HepG2 (cell line): ENCODE results near the gene IQCK. TPM values are rescaled to one million over a fixed set of nuclear protein-coding genes. Genes with fewer than 3 reads are reported as not detected.

Experiments
- ATAC-seq: fragments of 200-7000 bp; cut with Tn5 transposase; 3 replicates; pipeline ENCODE4 v1.9.1; 2020; ENCODE audit warnings: mild to moderate bottlenecking, moderate library complexity
- BruUV-seq: library from RNA; stranded (reverse); fragments of 400-500 nt; replicated peaks from 2 replicates; lab custom pipeline; 2021; lab: Mats Ljungman, UMichigan
- CTCF ChIA-PET: fragments of 300-600 bp; formaldehyde crosslinking; extraction: SDS; loops from one replicate; lab custom pipeline; 2021; ENCODE audit warnings: low total read pairs, inconsistent platforms, low intra/inter-chr PET ratio; lab: Yijun Ruan, JAX
- POLR2A ChIA-PET: fragments of 350-600 bp; sonication (Branson Sonifier 250); formaldehyde crosslinking; loops from one replicate; lab custom pipeline; 2020; ENCODE audit warnings: antibody characterized with exemption, inconsistent platforms; lab: Yijun Ruan, JAX
- DNase-seq: peaks from one replicate; pipeline ENCODE4 v3.0.0-alpha.2; 2015; ENCODE audit warnings: low spot score
- FAIRE-seq: peaks from 3 replicates; lab custom pipeline; 2011; peaks lifted over from hg19 to GRCh38; lab: Jason Lieb, UNC
- H2AFZ ChIP-seq: one replicate; pipeline ENCODE4 v1.6.1; 2011; ENCODE audit warnings: low read length, inconsistent platforms
- H3K27ac ChIP-seq: fragments of 300-600 bp; 3 replicates; pipeline ENCODE4 v1.8.0; 2011; ENCODE audit warnings: mixed run types, mild to moderate bottlenecking, mixed read lengths, low read length, inconsistent platforms; ENCODE audit not compliant: insufficient read depth; ENCODE audit errors: extremely low read length
- H3K27me3 ChIP-seq, 2 experiments: fragments of 200-600 bp in 1 of 2; 2 replicates in 1 of 2; 3 replicates in 1 of 2; pipeline versions ENCODE4 v1.6.0 to v1.8.0; 2011; ENCODE audit warnings: low read length in 2 of 2, mild to moderate bottlenecking in 2 of 2, moderate library complexity in 2 of 2, inconsistent platforms in 1 of 2; ENCODE audit not compliant: insufficient read depth in 2 of 2, control insufficient read depth in 1 of 2
- H3K36me3 ChIP-seq, 2 experiments: fragments of 200-600 bp in 1 of 2; replicated peaks in 1 of 2; 2 replicates in 1 of 2; 3 replicates in 1 of 2; pipeline versions ENCODE4 v1.5.1 to v1.8.0; 2011; ENCODE audit warnings: low read length in 2 of 2, inconsistent platforms in 1 of 2; ENCODE audit not compliant: insufficient read depth in 2 of 2, control insufficient read depth in 1 of 2
- H3K4me1 ChIP-seq: 2 replicates; pipeline ENCODE4 v1.5.1; 2012; ENCODE audit warnings: low read length, inconsistent platforms; ENCODE audit not compliant: insufficient read depth
- H3K4me2 ChIP-seq: 2 replicates; pipeline ENCODE4 v1.6.0; 2011; ENCODE audit warnings: low read depth, low read length, inconsistent platforms
- H3K4me3 ChIP-seq, 3 experiments: fragments of 200-600 bp in 1 of 3; sonication (generic), shearing (Covaris generic) in 1 of 3; replicated peaks in 1 of 3; 2 replicates each; pipeline ENCODE4 v1.5.1; 2011 to 2016; ENCODE audit warnings: low read length in 3 of 3, inconsistent platforms in 2 of 3, low read depth in 2 of 3, mild to moderate bottlenecking in 2 of 3, control low read depth in 1 of 3, mixed read lengths in 1 of 3; ENCODE audit not compliant: insufficient read depth in 1 of 3
- H3K79me2 ChIP-seq: one replicate; pipeline ENCODE4 v1.6.1; 2011; ENCODE audit warnings: low read length, inconsistent platforms; ENCODE audit not compliant: insufficient read depth
- H3K9ac ChIP-seq: 2 replicates; pipeline ENCODE4 v1.6.0; 2011; ENCODE audit warnings: mild to moderate bottlenecking, low read depth, low read length, inconsistent platforms; ENCODE audit not compliant: insufficient read depth
- H3K9me3 ChIP-seq: 2 replicates; pipeline ENCODE4 v1.5.1; 2012; ENCODE audit warnings: mild to moderate bottlenecking, low read length
- H4K20me1 ChIP-seq: 2 replicates; pipeline ENCODE4 v1.6.0; 2011; ENCODE audit warnings: inconsistent platforms, mild to moderate bottlenecking, low read length, moderate library complexity; ENCODE audit not compliant: insufficient read depth
- CBX5 ChIP-seq: sonication (generic); formaldehyde crosslinking; IDR thresholded peaks from 2 replicates; pipeline ENCODE4 v1.4.0; 2020; ENCODE audit warnings: missing genetic modification reagents, borderline replicate concordance
- FOSL2 ChIP-seq: sonication (generic); formaldehyde crosslinking; IDR thresholded peaks from 2 replicates; pipeline ENCODE4 v1.4.0; 2020; ENCODE audit warnings: missing genetic modification reagents
- FOXK2 ChIP-seq: fragments of 450-650 bp; IDR thresholded peaks from 2 replicates; pipeline ENCODE4 v1.6.1; 2016
- KLF12 ChIP-seq: sonication (generic); formaldehyde crosslinking; IDR thresholded peaks from 2 replicates; pipeline ENCODE4 v1.4.0; 2020; ENCODE audit warnings: missing genetic modification reagents, borderline replicate concordance
- KLF13 ChIP-seq: sonication (generic); formaldehyde crosslinking; IDR thresholded peaks from 2 replicates; pipeline ENCODE4 v1.4.0; 2020; ENCODE audit warnings: mild to moderate bottlenecking, missing genetic modification reagents
- NBN ChIP-seq: fragments of 450-650 bp; conservative IDR thresholded peaks from 2 replicates; pipeline ENCODE4 v1.6.1; 2017
- NR2F1 ChIP-seq, 2 experiments: fragments of 450-650 bp in 1 of 2; formaldehyde crosslinking in 1 of 2; IDR thresholded peaks; 2 replicates each; pipeline versions ENCODE4 v1.5.0 to v1.6.1; 2016 to 2020; ENCODE audit warnings: mild to moderate bottlenecking in 1 of 2, missing compliant biosample characterization in 1 of 2, missing genetic modification reagents in 1 of 2, moderate library complexity in 1 of 2
- PPARG ChIP-seq: conservative IDR thresholded peaks from 2 replicates; pipeline ENCODE4 v1.6.1; 2016; ENCODE audit warnings: missing biosample characterization, missing genetic modification reagents
- RELA ChIP-seq: sonication (generic); formaldehyde crosslinking; IDR thresholded peaks from 2 replicates; pipeline ENCODE4 v1.4.0; 2020; ENCODE audit warnings: missing genetic modification reagents
- SCMH1 ChIP-seq: sonication (generic); formaldehyde crosslinking; IDR thresholded peaks from 2 replicates; pipeline ENCODE4 v1.9.0; 2021; ENCODE audit warnings: missing genetic modification reagents, mild to moderate bottlenecking, borderline replicate concordance
- SRSF1 ChIP-seq: fragments of 200-400 bp; formaldehyde crosslinking; optimal IDR thresholded peaks from 2 replicates; pipeline ENCODE3; 2017; ENCODE audit warnings: mild to moderate bottlenecking, low read depth, low read length, moderate library complexity
- ZNF33B ChIP-seq: sonication (generic); formaldehyde crosslinking; IDR thresholded peaks from 2 replicates; pipeline ENCODE4 v1.5.1; 2020; ENCODE audit warnings: mild to moderate bottlenecking, missing genetic modification reagents
- ZNF577 ChIP-seq: sonication (generic); formaldehyde crosslinking; IDR thresholded peaks from 2 replicates; pipeline ENCODE4 v1.4.0; 2020; ENCODE audit warnings: mild to moderate bottlenecking, low read depth, missing genetic modification reagents, borderline replicate concordance
- WGBS: methylation state at CpG from one replicate; pipeline ENCODE4 v1.1.6; 2017; ENCODE audit warnings: low lambda C conversion rate; 5-methylcytosine and 5-hydroxymethylcytosine counted together
- in situ Hi-C: cut with HindIII; loops from 2 replicates; pipeline ENCODE4 v1.10.0; 2017; ENCODE audit warnings: low pct_unique_long_range_greater_than_20kb; ENCODE audit not compliant: extremely low pct_ligation_motif_present
- intact Hi-C: fragments of 100-400 bp; cut with micrococcal nuclease; formaldehyde crosslinking; loops from one replicate; pipeline ENCODE4 v1.10.0; 2022; ENCODE audit not compliant: unreplicated experiment
- polyA plus RNA-seq, 8 experiments: library from polyadenylated mRNA; depleted of rRNA in 3 of 8; stranded (reverse) in 7 of 8; unstranded in 1 of 8; fragments of >200 nt; fragmentation: Illumina TruSeq in 4 of 8; extraction: Trizol in 4 of 8; gene quantifications; 2 replicates each; pipeline versions ENCODE4 v1.2.1 to v1.2.3, GENCODE V29; 2011 to 2016; ENCODE audit warnings: low read depth in 4 of 8, missing spikeins in 1 of 8, mixed read lengths in 1 of 8; ENCODE audit not compliant: insufficient read depth in 1 of 8
- total RNA-seq, 5 experiments: library from RNA; depleted of rRNA; stranded (reverse); fragments of >200 nt; fragmentation: Illumina TruSeq; extraction: Trizol; gene quantifications; 2 replicates each; pipeline ENCODE4 v1.2.3, GENCODE V29; 2016; ENCODE audit warnings: low read depth in 1 of 5
- TF ChIP-seq, protein P1 (sequence below): sonication (generic); formaldehyde crosslinking; conservative IDR thresholded peaks from 2 replicates; pipeline ENCODE4 v1.4.0; 2020; ENCODE audit warnings: missing genetic modification reagents
- TF ChIP-seq, protein P2 (sequence below): sonication (generic); formaldehyde crosslinking; IDR thresholded peaks from 2 replicates; pipeline ENCODE4 v1.4.0; 2020; ENCODE audit warnings: mild to moderate bottlenecking, missing genetic modification reagents
- TF ChIP-seq, protein P3 (sequence below): sonication (generic); formaldehyde crosslinking; IDR thresholded peaks from 2 replicates; pipeline ENCODE4 v1.4.0; 2020; ENCODE audit warnings: low read depth, mild to moderate bottlenecking, missing genetic modification reagents

The IQCK gene
- total and polyA plus RNA-seq, 2 of the 13 experiments (the other 11 are each of a cell fraction or from before 2014, with no cell fraction given) = 5.1 to 7.3 TPM

DNA sequence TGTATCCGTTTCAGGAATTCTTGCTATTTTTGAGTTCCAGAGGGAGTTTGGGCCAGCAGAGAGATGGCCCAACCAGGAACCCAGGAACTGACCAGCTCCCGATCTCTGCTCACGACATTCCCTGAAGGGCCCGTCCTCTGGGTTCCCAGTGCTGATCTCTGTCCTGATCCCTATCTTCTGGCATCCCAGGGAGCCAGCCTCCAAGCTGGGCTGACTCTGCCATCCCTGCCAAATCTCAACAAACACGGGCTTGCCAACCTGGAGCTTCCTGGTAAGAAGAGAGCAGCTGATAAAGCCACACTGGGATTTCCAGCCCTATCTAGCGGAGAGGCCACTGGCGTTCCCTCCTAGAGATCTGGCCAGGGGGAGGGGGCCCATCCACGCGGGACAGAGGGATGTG, 150.3 kb downstream of the IQCK start:
- ChIA-PET CTCF (no interaction called here), POLR2A (no interaction called here)
- H3K4me1 ChIP-seq = no peaks in the 10 kb centered on the region
- FAIRE-seq (no peak), ATAC-seq (no peak), DNase-seq (no peak)
- no peak overlapping the region for H3K4me3 ChIP-seq
- H3K9ac ChIP-seq = no peak overlapping the region
- intact Hi-C loops = no loop called here
- no peaks in the 10 kb centered on the region for H3K79me2 ChIP-seq
- no peaks in the 10 kb centered on the region for H4K20me1 ChIP-seq
- no peaks in the 10 kb centered on the region; a peak in 1 of 5 replicates for H3K27me3 ChIP-seq
- no peaks in the 10 kb centered on the region for H3K36me3 ChIP-seq
- TF ChIP-seq ZNF577 (CRISPR knock-in tag) (no peak), NR2F1 (CRISPR knock-in tag; IDR thresholded peaks at IDR 0.05) (no peak), SCMH1 (CRISPR knock-in tag) (no peak), PPARG (no peak), RELA (CRISPR knock-in tag) (no peak), ZNF33B (CRISPR knock-in tag) (no peak), KLF13 (CRISPR knock-in tag) (no peak), SRSF1 (no peak), FOXK2 (no peak), FOSL2 (CRISPR knock-in tag) (no peak), KLF12 (no peak), NBN (no peak), CBX5 (CRISPR knock-in tag) (no peak)
- TF ChIP-seq, protein P1, sequence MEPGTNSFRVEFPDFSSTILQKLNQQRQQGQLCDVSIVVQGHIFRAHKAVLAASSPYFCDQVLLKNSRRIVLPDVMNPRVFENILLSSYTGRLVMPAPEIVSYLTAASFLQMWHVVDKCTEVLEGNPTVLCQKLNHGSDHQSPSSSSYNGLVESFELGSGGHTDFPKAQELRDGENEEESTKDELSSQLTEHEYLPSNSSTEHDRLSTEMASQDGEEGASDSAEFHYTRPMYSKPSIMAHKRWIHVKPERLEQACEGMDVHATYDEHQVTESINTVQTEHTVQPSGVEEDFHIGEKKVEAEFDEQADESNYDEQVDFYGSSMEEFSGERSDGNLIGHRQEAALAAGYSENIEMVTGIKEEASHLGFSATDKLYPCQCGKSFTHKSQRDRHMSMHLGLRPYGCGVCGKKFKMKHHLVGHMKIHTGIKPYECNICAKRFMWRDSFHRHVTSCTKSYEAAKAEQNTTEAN (CRISPR knock-in tag) = no peak
- TF ChIP-seq, protein P2, sequence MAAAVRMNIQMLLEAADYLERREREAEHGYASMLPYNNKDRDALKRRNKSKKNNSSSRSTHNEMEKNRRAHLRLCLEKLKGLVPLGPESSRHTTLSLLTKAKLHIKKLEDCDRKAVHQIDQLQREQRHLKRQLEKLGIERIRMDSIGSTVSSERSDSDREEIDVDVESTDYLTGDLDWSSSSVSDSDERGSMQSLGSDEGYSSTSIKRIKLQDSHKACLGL (CRISPR knock-in tag) = no peak
- TF ChIP-seq, protein P3, sequence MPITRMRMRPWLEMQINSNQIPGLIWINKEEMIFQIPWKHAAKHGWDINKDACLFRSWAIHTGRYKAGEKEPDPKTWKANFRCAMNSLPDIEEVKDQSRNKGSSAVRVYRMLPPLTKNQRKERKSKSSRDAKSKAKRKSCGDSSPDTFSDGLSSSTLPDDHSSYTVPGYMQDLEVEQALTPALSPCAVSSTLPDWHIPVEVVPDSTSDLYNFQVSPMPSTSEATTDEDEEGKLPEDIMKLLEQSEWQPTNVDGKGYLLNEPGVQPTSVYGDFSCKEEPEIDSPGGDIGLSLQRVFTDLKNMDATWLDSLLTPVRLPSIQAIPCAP = no peak
- no peak overlapping the region for H2AFZ ChIP-seq
- in situ Hi-C loops = no loop called here
- no peaks in the 10 kb centered on the region for H3K9me3 ChIP-seq
- H3K4me2 ChIP-seq = no peak overlapping the region
- 41% methylated on average over 9 of the region's 9 CpGs for WGBS
- no peak overlapping the region for H3K27ac ChIP-seq
- no TSS peak for BruUV-seq
